Astrocyte of the spinal cord (primary cell): ENCODE data around the gene TMUB2.

ENCODE experiments used
- DNase-seq: peaks from one replicate; pipeline ENCODE4 v3.0.0; 2011; ENCODE audit warnings: low read depth, low spot score
- H3K4me3 ChIP-seq: 2 replicates; pipeline ENCODE4 v1.5.1; 2011; ENCODE audit warnings: low read depth, mild to moderate bottlenecking, low read length, moderate library complexity
- CTCF ChIP-seq: IDR thresholded peaks from 2 replicates; pipeline ENCODE4 v1.5.1; 2012; ENCODE audit warnings: low read depth, mild to moderate bottlenecking, low read length, inconsistent platforms
- in situ Hi-C: cut with HindIII; loops from 2 replicates; pipeline ENCODE4 v1.10.0; 2017; ENCODE audit warnings: low sequenced_read_pairs

The TMUB2 gene

GRCh38 chr17:44209786-44210341 is 23.1 kb downstream of the TMUB2 start:
- no peak for DNase-seq
- H3K4me3 ChIP-seq: no peak overlapping the region
- in situ Hi-C loops: no loop called here
- TF ChIP-seq CTCF: no peak

- in situ Hi-C loops: no loop called here
- H3K4me3 ChIP-seq: no peak overlapping the region
- DNase-seq: peak; percentile 87
- peak; percentile 92 for TF ChIP-seq CTCF
Measured at GRCh38 chr17:44210342-44211192, 23.8 kb downstream of the TMUB2 start.

- in situ Hi-C loops: no loop called here
- no peak overlapping the region for H3K4me3 ChIP-seq
- no peak for TF ChIP-seq CTCF
- no peak for DNase-seq
Measured at GRCh38 chr17:44211281-44212265, 24.8 kb downstream of the TMUB2 start.

- in situ Hi-C loops: no loop called here
- H3K4me3 ChIP-seq: no peak overlapping the region
- TF ChIP-seq CTCF: no peak
- DNase-seq: no peak
Measured at GRCh38 chr17:44212507-44213402, 26.0 kb downstream of the TMUB2 start.

GRCh38 chr17:44213403-44214229 is 26.8 kb downstream of the TMUB2 start:
- no peak for DNase-seq
- TF ChIP-seq CTCF: no peak
- in situ Hi-C loops: no loop called here
- H3K4me3 ChIP-seq: no peak overlapping the region
